GM21717 (cell line): ENCODE measurements around the gene EXOC6B.

ENCODE experiments used
- ATAC-seq: cut with Tn5 transposase; IDR thresholded peaks from one replicate; pipeline ENCODE4 v1.9.1; 2021; ENCODE audit warnings: mild to moderate bottlenecking, moderate library complexity; ENCODE audit not compliant: unreplicated experiment

EXOC6B gene

GRCh38 chr2:72235497-72236415, 590.1 kb downstream of the EXOC6B start:
- no peak for ATAC-seq

- ATAC-seq: no peak
Measured at GRCh38 chr2:72233211-72233610, 592.6 kb downstream of the EXOC6B start.

- ATAC-seq: no peak
Measured at GRCh38 chr2:72222829-72223564, 602.8 kb downstream of the EXOC6B start.

- no peak for ATAC-seq
Measured at GRCh38 chr2:72220170-72220569, 605.7 kb downstream of the EXOC6B start.

- ATAC-seq: no peak
Measured at GRCh38 chr2:72214429-72215143, 611.2 kb downstream of the EXOC6B start.

GRCh38 chr2:72212486-72212855, 613.4 kb downstream of the EXOC6B start:
- no peak for ATAC-seq

GRCh38 chr2:72211777-72212485, 613.9 kb downstream of the EXOC6B start:
- ATAC-seq: no peak

GRCh38 chr2:72211350-72211749, 614.5 kb downstream of the EXOC6B start:
- ATAC-seq: no peak

- ATAC-seq: no peak
Measured at GRCh38 chr2:72210470-72210869, 615.4 kb downstream of the EXOC6B start.

GRCh38 chr2:72208225-72208624, 617.6 kb downstream of the EXOC6B start:
- no peak for ATAC-seq

GRCh38 chr2:72207334-72207733, 618.5 kb downstream of the EXOC6B start:
- no peak for ATAC-seq

- ATAC-seq: no peak
Measured at GRCh38 chr2:72205504-72205881, 620.3 kb downstream of the EXOC6B start.

GRCh38 chr2:72204786-72205503, 620.9 kb downstream of the EXOC6B start:
- ATAC-seq: no peak

GRCh38 chr2:72204156-72204785, 621.6 kb downstream of the EXOC6B start:
- ATAC-seq: no peak

- ATAC-seq: no peak
Measured at GRCh38 chr2:72198532-72199241, 627.1 kb downstream of the EXOC6B start.

GRCh38 chr2:72193723-72194122, 632.1 kb downstream of the EXOC6B start:
- ATAC-seq: no peak

GRCh38 chr2:72191441-72191840, 634.4 kb downstream of the EXOC6B start:
- ATAC-seq: no peak

GRCh38 chr2:72185206-72185605, 640.6 kb downstream of the EXOC6B start:
- no peak for ATAC-seq

- no peak for ATAC-seq
Measured at GRCh38 chr2:72183466-72183865, 642.4 kb downstream of the EXOC6B start.
